D341Med (cell line): Measurements from ENCODE around the gene PYROXD2.

ENCODE experiments used
- DNase-seq: peaks from one replicate; pipeline ENCODE4 v3.0.0; 2012; ENCODE audit warnings: low spot score

Gene PYROXD2

DNA sequence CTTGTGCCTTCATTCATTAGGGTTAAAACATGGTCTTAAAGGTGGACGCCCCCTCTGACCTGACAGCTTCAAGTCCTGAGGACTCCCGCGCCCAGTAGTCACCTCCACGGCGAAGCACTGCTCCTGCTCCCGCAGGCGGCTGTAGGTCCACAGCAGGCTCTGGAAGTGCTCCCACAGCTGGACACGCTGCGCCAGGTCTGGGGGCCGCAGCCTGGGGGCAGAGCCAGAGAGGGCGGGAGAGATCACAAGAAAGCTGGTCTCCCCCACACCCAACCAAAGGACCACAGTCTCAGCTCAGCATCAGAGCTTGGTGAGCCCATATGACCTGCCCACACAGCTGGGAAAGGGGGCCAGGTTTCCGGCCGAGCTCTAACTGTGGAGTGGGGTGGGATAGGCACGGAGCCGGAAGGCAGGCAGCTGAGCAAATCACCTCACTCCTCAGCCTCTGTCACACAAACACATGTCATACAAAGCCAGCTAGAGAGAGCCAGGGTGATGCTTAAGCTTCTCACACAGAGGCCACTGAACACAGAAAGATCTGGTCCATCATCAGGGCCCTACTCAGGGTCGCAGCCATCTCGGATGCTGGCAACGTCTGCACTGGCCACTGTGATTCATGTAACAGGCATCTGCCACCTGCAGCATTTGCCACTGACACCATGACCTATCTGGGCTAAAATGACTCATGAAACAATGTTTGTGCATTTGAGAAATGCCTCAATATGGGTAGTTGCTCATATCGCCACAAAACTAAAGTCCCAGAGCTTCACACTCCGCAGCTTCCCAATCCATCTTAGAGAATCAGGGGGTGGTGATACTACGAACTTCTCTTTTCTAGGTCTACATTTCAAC, 19.1 kb upstream of the PYROXD2 start:
- no peak for DNase-seq

- DNase-seq = no peak
Observed at GRCh38 chr10:98433371-98433770, 18.4 kb upstream of the PYROXD2 start.

GRCh38 chr10:98432330-98432729, 17.3 kb upstream of the PYROXD2 start:
- no peak for DNase-seq

DNA sequence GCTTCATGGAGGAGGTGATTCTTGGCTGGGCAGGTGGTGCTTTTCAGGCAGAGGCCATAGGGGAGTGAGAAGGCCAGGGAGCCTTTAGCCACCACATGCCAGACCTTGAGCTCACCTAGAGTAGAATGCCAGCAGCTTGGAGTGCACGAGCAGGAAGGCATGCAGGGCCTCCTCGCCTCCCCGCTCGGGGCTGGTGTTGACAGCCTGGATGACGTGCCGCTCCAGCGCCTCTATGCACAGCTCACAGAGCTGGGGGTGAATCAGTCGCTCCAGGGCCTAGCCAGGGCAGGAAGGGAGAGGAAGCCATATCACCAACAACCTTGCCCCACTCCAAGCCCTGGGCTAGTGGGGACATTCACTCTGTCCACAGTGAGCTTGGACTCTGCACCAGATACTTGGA, 16.0 kb upstream of the PYROXD2 start:
- DNase-seq = no peak

DNA sequence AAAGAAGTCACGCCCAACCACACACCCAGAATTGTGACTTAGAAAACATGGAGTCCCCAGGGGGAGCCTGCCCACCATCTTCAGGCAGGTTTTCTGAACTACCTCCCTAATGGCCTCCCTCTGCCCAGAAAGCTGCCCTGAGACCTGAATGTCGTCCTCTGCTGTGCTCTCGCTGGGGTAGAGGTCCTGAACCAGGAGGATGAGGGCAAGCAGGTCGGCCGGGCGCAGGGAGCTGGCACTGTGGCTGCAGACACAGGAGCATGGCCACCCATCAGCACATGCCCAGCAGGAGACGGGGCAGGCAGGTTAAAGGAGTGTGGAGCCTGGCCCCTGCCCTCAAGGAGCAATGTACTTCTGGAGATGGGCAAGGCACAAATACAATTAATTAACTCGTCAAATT, 15.4 kb upstream of the PYROXD2 start:
- no peak for DNase-seq

- no peak for DNase-seq
Observed at GRCh38 chr10:98429320-98430072, 14.5 kb upstream of the PYROXD2 start.

- DNase-seq = no peak
Observed at GRCh38 chr10:98427011-98427515, 12.1 kb upstream of the PYROXD2 start.

DNA sequence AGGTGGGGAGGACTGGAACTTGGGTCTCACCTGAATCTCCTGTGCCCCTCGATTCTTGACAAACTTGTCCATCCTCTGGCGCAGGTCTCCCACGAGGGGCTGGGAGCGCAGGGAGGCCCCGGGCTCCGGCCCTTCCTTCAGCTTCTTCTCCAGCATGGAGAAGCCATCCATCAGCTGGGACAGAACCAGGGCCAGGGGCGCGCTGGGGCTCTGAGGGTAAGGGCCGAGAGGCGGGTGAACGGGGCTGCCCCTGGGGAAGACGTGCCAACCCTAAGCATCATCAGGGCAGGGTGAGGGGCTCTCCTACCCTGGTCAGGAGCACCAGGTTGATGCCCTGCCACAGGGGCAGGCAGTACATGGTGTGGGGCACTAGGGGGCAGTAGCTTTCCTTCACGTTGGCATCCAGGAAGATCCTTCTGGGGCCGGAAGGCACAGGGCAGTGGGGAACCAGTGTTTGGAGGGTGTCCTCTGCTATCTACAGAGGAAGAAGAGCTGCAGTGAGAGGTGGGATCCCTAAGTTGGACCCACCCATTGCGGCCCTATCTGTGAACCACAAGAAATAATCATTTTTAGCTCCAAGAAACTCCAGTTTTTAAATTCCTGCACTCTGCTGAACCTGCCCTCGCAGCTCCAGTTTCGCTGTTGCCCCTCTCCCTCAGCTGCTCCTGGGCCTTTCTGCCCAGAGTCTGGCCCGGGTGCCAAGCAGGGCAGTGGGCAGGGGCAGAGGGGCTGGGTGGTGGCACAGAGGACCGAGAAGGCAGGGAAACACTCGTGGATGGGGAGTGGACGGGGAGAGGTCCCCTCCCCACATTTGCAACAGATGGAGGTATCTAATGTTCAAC, 10.8 kb upstream of the PYROXD2 start:
- DNase-seq = peak; percentile 71

DNA sequence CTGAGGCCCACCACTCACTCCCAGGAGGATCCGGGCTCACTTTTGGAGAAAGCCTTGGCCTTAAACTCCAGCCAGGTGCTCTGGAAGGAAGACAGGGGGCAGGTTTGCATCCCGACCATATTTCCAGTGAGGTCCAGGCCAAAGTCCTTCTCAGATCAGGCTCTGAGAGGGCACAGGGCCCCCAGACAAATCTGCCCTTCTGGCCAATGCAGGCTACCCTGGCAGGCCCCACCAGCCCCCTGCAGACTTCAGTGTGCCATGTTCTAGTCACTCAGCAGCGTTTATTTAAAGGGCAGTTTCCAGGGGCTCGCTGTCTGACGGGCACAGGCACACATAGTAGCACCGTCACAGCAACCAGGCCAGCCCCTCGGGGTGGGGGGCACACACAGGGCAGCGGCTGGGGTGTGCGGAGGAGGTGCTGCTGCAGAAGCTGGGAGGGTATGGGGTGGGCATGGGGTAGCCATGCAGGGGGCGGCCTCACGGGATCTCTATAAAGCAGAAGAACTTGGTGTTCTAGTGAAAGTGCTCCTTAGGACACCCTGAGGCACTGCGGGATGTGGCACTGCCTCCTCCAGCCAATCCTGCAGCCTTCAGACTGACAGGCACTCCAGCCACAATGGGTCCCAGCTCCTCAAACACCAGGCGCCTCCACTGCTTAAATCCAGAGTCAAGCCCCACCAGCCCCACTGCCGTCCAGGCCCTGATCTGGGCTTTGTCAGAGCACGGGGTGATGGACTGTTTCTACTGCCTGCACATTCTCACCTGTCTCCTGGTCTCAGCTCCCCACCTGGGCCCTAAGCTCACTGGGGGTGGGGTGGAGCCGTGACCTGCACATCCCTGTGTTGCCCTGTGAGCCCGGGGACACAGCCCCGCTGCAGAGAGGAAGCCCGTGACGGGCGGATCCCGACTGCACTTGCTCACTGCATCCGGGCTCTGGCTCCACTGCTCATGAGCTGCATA, 9.6 kb upstream of the PYROXD2 start:
- DNase-seq = no peak

GRCh38 chr10:98423691-98424120, 8.7 kb upstream of the PYROXD2 start:
- peak; percentile 55 for DNase-seq

DNA sequence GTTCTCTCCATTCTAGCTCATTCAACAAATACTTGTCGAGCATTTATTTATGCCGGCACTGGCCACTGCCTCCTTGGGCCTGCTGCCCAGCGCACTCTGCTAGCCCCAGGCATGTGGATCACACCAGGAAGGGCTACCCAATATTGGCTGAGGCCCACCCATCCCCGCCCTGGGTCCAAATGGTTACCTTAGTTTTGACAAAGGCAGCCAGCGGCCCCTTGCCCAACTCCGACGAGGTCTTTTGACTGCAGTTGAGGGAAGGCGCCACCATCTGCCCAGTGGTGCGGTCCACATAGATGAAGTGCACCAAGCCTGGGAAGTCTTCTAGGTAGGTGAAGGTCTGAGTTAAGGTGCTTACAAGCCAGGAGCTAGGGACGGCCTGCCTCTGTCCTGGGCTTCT, 7.2 kb upstream of the PYROXD2 start:
- no peak for DNase-seq

DNA sequence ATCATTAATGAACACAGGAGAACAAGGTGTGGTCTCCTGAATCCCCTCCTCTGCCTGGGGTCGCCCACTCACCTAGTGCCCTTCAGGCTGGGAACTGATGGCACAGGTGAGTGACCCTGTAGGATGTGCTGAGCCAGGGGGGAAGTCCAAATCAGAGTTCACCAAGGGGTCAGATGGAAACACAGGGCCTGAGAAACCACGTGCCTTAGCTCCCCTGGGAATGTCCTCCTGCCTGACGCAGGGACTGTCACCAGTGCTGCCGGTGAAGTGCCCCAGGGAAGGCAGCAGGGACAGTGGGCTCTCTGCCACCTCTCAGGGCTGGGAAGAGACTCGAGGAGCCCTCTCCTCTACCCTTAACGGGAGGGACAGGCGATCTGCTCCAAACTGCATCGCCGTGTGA, 5.8 kb upstream of the PYROXD2 start:
- no peak for DNase-seq

GRCh38 chr10:98419469-98420261, 4.7 kb upstream of the PYROXD2 start:
- no peak for DNase-seq

GRCh38 chr10:98418665-98419468, 3.9 kb upstream of the PYROXD2 start:
- no peak for DNase-seq

DNA sequence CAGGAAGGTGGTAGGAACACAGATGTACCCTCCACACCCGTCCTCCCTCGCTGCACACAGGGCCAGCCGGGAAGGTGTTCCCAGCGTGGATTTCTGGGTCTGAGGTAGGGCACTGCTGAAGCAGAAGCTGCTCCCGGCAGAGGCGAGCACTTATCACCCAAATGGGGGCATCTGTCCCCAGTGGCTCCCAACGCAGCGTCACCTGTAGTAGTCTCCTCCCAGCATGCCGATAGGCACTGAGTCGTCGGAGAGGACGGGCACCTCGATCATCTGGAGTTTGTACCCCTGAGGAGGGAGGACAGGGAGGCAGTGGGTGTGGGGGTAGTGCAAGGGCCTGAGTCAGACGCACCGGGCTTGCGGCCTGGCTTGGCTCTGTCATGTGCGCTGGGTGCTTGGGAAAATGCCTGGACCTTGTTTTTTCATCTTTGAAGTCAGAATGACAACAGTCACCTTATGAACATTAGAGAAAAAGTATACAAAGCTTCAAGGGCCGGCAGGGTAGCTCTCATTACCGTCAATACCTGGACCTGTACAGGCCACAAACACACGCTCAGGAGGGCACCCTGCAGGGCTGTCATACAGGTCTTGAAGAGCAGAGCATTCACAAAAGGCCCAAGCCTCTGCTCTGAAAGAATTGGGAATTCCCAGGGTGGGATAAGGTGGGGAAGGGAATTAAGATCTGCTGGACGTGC, 3.1 kb upstream of the PYROXD2 start:
- DNase-seq = no peak

DNA sequence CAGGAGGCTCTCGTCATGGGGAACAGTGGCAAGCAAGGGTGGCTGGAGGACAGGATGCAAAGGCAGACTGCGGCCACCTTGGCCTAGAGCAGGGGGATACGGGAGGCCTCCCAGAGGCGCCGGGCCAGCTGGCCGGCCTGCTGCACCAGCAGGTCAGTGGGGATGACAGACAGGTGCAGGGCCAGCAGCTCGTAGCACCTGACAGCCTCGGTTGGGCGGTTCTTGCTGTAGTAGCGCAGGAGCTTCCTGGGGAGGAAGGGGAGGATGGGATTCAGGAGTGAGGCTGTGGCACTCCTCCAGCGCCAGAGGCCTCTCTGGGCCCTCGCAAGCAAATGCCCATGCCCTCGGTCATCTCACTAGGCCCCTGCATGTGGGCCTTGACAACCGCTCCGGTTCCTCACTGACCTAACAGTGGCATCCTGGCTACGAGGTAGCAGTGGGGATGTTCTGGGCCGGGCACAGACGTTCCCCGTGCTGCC, 2.5 kb upstream of the PYROXD2 start:
- no peak for DNase-seq

DNA sequence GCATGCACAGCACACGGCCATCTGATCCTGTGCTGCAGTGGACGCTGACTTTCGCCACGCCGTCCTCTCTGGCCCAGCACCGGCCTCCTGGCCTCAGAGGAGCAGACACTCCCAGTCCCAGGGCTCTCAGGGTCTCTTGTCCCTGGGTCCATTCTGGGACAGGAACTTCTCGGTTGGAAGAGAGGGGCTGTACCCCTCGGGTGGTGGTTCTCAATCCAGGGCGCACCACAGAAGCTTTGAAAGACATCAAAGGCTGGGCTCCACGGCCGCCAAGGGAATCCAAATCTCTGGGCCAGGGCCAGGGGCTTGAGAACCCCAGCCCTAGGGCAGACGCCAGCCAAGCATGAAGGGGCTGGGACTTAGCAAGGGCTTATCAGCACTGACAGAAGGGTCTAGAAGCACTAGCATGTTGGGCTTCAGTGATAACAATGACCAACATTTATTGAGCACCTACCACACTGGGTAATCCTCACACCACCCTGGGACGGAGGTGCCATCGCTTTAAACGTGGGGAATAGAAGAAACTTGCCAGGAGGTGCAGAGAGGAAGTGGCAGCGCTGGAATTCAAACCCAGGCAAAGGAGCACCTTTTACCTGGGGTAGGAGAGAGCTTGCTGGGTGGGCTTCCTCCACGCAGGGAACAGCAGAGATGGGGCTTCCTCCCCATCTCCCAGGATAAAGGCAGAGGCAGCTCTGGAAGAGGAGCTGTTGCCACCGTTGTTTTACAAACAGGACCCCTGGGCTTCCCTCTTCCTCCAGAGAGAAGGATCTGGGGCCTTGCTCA, 1.8 kb upstream of the PYROXD2 start:
- DNase-seq = no peak

- no peak for DNase-seq
Observed at GRCh38 chr10:98415731-98416119, 743 bp upstream of the PYROXD2 start.
